Fibroblast of pulmonary artery (primary cell): ENCODE data around the gene HSFX4.
"Not testable (repeated sequence)": the region's sequence is repeated elsewhere in the genome, so short reads cannot be mapped to it uniquely, and the experiment has no call there.

Source experiments
- DNase-seq: peaks from one replicate; pipeline ENCODE4 v3.0.0-alpha.2; 2010; ENCODE audit warnings: low read depth
- H3K4me3 ChIP-seq: replicated peaks from 2 replicates; pipeline ENCODE4 v1.5.1; 2011; ENCODE audit warnings: low read depth, mild to moderate bottlenecking, control low read depth, low read length, moderate library complexity
- CTCF ChIP-seq: IDR thresholded peaks from 2 replicates; pipeline ENCODE4 v1.5.1; 2011; ENCODE audit warnings: mild to moderate bottlenecking, control low read depth, low read length, inconsistent platforms; ENCODE audit errors: missing control alignments

HSFX4 gene

GRCh38 chrX:149937871-149938426 lies 8.6 kb downstream of the HSFX4 start:
- peak overlapping the region; percentile 77 for H3K4me3 ChIP-seq
- TF ChIP-seq CTCF: no peak

GRCh38 chrX:149938427-149938880 lies 9.1 kb downstream of the HSFX4 start, which contains the start of gene EOLA2:
Gene EOLA2, minus strand, starts transcription at chrX:149938491. Its CDS starts 4,617 bp downstream, at chrX:149933874.
- peak; percentile 99 for DNase-seq
- peak; percentile 61 for TF ChIP-seq CTCF
- H3K4me3 ChIP-seq: peak within 1 kb of the TSS; percentile 77

More at GRCh38 chrX:149937871-149938426, 8.6 kb downstream of the HSFX4 start:
- peak; percentile 1 for DNase-seq

GRCh38 chrX:149938881-149939654 lies 9.7 kb downstream of the HSFX4 start:
- H3K4me3 ChIP-seq: peak overlapping the region; percentile 77
- TF ChIP-seq CTCF: no peak
- DNase-seq: peak; percentile 93

GRCh38 chrX:149939655-149939904 lies 10.2 kb downstream of the HSFX4 start:
- H3K4me3 ChIP-seq: peak overlapping the region; percentile 62
- no peak for TF ChIP-seq CTCF
- DNase-seq: no peak

- peak overlapping the region; percentile 62 for H3K4me3 ChIP-seq
- DNase-seq: peak; percentile 98
- TF ChIP-seq CTCF: no peak
Measured at GRCh38 chrX:149939905-149940673, 10.7 kb downstream of the HSFX4 start.

GRCh38 chrX:149940674-149941024 lies 11.3 kb downstream of the HSFX4 start:
- TF ChIP-seq CTCF: peak; percentile 52
- DNase-seq: not testable (repeated sequence)
- H3K4me3 ChIP-seq: peak overlapping the region; percentile 24

GRCh38 chrX:149945087-149945670 lies 15.8 kb downstream of the HSFX4 start:
- not testable (repeated sequence) for DNase-seq, H3K4me3 ChIP-seq

GRCh38 chrX:149945820-149946219 lies 16.4 kb downstream of the HSFX4 start:
- H3K4me3 ChIP-seq, DNase-seq: not testable (repeated sequence)

GRCh38 chrX:149946932-149947331 lies 17.6 kb downstream of the HSFX4 start:
- DNase-seq, H3K4me3 ChIP-seq: not testable (repeated sequence)
